GM11168 (cell line): ENCODE data around the gene MYLK2.

ENCODE experiments used
- in situ Hi-C: fragments of 300-500 bp; cut with MboI; formaldehyde crosslinking; loops from one replicate; pipeline ENCODE4 v1.12.0; 2022; ENCODE audit warnings: low sequenced_read_pairs; ENCODE audit not compliant: unreplicated experiment

The MYLK2 gene

DNA sequence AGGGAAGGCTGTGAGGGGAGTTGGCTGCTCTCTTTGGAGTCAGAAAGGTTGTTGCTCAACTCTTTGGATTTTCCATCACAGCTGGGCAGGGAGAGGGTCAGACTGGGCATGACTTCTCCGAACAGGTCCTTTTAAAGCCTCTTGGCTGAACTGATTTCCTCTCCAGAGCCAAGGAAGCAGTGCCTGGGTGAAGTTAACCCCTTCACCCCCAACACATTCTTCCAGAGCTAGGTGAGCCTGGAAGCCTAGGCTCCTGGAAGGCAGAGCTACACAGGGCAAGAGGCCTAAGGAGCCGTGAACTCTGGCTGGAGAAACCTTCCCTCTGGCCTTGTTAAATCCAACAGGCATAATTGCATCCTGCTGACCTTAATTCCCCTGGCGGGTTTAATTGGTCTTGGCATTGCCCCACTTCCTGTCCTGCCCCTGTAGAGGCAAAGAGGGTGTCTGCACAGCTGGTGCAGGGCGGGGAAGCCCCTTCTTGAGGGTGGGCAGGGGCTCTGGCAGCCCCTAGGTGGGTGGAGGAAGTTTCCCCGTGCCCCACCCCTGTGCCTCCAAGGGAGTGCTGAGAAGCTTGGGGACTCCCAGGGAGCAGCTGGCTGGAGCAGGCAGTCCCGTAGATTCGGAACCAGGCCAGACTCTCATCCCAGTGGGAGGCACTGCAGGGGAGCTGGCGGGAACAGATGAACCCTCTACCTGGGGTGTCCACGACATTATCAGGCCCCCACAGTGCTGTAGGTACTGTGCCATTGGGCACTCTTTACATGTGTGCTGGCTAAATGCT lies 3.6 kb upstream of the MYLK2 start:
- in situ Hi-C loops = no loop called here

DNA sequence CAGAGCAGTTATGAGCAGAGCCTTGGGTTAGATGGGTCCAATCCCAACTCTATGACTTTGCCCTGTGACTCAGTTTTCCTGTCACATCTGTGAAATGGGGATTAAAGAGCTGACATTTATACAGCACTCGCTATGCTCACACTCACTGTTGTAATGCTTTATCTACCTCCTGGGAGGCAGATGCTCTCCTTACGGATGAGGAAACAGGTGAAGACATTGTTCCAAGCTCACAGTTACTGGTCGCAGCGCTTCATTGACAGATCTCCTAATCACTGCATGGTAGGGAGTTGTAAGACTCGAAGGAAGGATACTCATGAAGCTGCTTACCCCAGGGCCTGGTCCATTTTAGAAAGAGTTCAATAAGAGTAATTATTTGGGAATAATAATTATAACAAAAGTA lies 2.9 kb upstream of the MYLK2 start:
- in situ Hi-C loops = no loop called here

DNA sequence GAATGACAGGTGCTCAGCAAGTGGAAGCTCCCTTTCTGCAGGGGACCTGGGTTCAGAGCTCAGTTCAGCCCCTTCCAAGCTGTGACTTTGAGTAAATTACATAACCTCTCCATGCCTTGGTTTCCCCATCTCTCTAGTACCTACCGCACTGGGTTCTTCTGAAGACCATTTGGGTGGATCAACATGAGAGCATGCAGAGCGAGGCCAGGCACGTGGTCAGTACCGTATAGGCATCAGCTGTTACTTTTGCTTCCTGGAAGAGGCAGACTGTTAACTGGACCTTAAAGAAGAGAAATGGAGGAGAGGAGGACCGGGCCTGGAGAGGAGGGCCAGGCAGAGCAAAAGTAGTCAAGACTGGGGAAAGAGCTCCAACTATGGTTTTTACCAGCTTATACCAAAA lies 1.7 kb upstream of the MYLK2 start:
- in situ Hi-C loops = no loop called here

DNA sequence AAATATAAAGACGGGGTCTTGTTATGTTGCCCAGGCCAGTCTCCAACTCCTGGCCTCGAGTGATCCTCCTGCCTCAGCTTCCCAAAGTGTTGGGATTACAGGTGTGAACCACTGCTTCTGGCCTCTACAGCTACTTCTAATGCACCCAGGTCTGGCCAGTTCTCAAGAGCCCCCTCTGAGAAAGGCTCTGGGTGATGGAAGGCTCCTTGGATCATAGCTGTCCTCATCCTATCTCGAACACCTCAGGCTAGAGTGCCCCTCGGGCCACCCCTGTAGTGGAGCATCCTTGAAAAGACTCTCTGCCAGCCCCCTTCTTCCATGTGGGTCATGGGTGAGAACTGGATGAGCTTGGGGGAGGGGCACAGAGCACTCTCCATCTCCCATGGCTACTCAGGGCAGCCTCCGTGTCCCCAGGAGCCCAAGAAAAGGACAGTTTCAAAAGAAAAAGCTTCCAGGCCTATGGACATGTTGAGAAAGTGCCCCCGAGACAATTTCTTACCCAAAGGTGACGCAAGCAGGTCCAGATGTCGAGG lies 714 bp upstream of the MYLK2 start:
- in situ Hi-C loops = no loop called here

GRCh38 chr20:31820228-31820627 lies 1.1 kb downstream of the MYLK2 start:
- in situ Hi-C loops = loop anchor here (10.0 kb wide), 1 partner anchor 275 kb away; no protein-coding TSS in a partner anchor

DNA sequence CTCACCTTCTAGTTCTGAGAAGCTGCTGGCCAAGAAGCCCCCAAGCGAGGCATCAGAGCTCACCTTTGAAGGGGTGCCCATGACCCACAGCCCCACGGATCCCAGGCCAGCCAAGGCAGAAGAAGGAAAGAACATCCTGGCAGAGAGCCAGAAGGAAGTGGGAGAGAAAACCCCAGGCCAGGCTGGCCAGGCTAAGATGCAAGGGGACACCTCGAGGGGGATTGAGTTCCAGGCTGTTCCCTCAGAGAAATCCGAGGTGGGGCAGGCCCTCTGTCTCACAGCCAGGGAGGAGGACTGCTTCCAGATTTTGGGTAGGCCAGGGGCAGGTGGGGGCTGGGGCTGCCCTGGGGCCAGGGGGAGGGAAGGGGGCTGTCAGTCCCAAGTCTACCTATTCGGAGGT lies 2.3 kb downstream of the MYLK2 start:
- in situ Hi-C loops = loop anchor here (10.0 kb wide), 1 partner anchor 273 kb away; no protein-coding TSS in a partner anchor

DNA sequence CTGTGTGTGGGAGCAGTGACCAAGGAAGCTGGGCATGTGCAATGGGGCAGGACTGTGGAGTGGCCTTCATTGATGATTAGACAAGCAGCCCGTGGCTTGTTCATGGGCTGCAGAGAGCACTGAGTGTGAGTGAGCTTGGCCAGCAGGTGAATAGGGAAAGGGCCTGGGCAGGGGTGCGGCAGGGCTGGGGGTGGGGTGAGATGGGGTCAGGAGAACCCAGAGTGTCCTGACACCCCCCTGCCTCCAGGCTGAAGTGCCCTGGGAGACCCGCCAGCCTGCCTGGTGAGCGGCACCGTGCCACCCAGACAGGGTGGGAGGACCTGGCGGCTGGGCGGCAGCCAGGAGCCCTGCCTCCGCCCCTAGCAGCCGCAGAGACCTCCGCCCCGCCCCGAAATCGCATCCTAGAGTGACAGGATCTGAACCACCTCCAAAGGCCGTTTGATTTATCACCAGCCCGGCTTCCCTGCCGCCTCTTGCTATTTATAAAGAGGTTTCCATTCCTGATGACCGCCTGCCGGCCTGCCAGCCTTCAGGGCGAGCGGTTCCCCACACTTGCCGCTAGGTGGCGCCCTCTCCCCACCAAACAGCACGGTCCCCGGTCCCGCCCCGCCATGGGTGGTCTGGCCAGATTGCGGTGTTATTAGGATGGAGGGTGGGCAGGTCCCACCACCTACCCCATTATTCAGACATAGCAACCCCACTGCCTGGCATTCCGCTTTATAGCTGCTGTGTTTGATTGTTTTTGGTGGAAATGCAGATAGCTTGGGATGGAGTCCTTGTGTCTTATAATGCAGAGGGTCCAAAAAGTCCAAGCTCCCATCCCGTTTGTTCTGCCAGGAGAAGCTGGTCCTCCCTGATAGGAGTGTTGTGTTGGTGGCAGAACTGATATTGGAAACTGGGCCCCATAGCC lies 3.5 kb downstream of the MYLK2 start:
- in situ Hi-C loops = loop anchor here (10.0 kb wide), 1 partner anchor 272 kb away; no protein-coding TSS in a partner anchor

GRCh38 chr20:31823360-31824124 lies 4.4 kb downstream of the MYLK2 start:
- in situ Hi-C loops = loop anchor here (10.0 kb wide), 1 partner anchor 271 kb away; no protein-coding TSS in a partner anchor

DNA sequence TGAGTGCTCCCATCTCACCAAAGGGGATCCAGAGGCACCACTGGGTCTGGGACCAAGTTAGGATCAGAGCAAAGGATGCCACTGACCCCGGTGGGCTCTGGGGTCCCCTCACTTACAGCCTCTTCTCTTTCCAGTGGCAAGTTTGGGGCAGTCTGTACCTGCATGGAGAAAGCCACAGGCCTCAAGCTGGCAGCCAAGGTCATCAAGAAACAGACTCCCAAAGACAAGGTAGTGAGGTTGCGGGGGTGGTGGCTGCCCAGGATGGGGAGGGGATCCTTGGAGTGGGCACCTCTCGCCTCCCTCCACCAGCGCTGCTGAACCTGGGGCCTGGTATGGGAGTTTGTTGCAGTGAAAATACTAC lies 4.9 kb downstream of the MYLK2 start:
- in situ Hi-C loops = loop anchor here (10.0 kb wide), 1 partner anchor 271 kb away; no protein-coding TSS in a partner anchor

DNA sequence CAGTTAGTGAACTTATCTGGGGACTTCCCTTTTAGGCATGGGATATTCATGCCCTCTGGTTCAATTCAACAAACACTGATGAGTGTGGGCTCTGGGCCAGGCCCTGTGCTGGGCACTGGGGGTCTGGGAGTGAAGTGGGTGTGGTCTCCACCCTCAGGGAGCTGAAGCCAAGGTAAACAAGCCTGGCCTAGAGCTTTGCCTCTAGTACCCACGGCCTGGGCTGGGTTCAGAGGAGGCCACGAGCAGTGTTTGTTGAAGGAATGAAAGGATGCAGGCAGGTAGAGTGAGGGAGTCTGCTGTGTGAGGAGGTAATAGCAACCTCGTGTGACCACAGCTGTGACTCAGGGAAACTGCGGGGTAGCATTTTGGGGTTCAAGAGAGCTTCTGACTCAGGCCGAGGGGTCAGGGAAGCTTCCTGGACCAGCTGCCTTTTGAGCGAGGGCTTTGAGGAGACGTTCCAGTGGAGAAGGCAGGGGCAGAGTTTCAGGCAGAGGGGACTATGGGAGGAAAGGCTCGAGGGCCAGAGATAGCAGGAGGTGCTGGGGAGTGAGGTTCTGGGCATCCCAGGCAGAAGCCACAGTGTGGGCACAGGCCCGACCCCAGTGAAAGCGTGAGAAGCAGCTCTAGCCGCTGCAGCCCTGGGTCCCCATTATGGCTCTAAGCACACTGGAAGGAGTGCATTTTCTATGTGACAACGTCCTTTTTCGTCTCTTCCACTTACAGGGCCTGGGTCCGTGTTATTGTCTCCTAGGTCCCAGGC lies 5.6 kb downstream of the MYLK2 start:
- in situ Hi-C loops = loop anchor here (10.0 kb wide), 1 partner anchor 270 kb away; no protein-coding TSS in a partner anchor

DNA sequence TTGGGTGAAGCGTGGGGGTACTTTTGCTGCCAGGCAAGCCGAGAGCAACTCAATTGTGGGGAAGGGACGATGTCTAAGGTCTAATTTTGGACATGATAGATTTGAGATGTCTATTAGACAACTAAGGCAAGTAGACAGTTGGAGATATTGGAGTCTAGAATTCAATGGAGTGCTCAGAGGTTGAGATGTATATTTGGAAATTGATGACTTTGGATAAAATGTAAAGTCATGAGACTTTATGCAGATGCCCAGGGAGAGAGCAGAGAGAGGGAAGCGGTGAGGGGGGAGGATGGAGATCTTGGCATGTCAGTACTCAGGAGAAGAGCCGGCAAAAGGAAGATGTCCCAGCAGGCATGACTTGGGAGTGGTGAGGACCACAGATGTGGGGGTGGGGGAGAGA lies 6.9 kb downstream of the MYLK2 start:
- in situ Hi-C loops = loop anchor here (10.0 kb wide), 1 partner anchor 269 kb away; no protein-coding TSS in a partner anchor

DNA sequence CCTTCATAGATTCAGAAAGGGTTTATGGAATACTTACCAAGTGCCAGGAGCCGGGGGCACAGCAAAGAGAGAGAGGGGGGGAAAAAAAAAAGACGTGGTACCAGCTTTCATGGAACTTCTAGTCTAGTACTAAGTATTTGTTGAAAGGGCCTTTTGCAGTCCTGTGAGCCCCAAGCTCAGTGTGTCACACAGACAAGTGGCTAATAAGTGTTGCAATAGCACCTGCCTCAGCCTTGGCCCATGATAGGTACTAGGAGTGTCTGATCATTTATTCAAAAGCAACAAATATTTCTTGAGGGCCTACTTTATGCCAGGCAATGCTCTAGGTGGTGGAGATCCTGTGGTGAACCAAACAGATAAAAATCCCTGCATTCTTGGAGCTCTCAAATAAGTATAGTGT lies 7.9 kb downstream of the MYLK2 start:
- in situ Hi-C loops = loop anchor here (10.0 kb wide), 1 partner anchor 268 kb away; no protein-coding TSS in a partner anchor

- in situ Hi-C loops = loop anchor here (10.0 kb wide), 1 partner anchor 267 kb away; no protein-coding TSS in a partner anchor
Measured at GRCh38 chr20:31828016-31828415, 8.9 kb downstream of the MYLK2 start.

GRCh38 chr20:31829731-31830130 lies 10.6 kb downstream of the MYLK2 start:
- in situ Hi-C loops = loop anchor here (10.0 kb wide), 1 partner anchor 265 kb away; no protein-coding TSS in a partner anchor

DNA sequence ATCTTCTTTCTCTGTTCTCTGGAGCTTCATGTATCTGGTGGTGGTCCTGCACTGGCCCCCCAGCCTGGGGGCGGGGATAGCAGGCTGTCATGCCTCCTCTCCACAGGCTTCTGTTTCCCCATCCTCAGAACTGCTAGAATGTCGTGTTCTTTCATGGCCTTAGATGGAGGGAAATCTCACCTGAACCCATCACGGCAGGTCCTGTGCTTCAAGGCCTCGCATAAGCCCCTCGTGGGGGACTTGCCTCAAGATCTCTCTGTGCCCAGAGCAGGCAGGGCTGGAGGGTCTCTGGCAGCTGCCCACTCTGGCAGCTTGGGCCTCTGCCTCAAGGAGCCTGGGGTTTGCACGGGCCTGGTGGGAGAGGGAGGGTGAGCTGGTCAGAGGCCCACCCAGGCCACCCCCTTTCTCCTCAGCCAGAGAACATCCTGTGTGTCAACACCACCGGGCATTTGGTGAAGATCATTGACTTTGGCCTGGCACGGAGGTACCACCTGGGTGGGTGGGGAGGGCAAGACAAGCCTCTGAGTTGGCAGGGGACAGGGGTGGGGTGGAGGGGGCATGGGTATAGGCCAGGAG lies 11.3 kb downstream of the MYLK2 start:
- in situ Hi-C loops = no loop called here

GRCh38 chr20:31831211-31831610 lies 12.1 kb downstream of the MYLK2 start:
- in situ Hi-C loops = no loop called here

- in situ Hi-C loops = no loop called here
Measured at GRCh38 chr20:31831771-31832306, 12.7 kb downstream of the MYLK2 start.

GRCh38 chr20:31833130-31833930 lies 14.2 kb downstream of the MYLK2 start:
- in situ Hi-C loops = no loop called here
